ENCODE measurements around the gene LMOD3.

GRCh38 chr3:69058180-69058946 is 64.0 kb downstream of the LMOD3 start:
- TF ChIP-seq POLR2AphosphoS5 (IDR thresholded peaks at IDR 0.05; ENCODE audit: low read depth, low read length) (no peak), TAF1 (IDR thresholded peaks at IDR 0.05; ENCODE audit: borderline replicate concordance, insufficient read depth, low read length) (no peak), SIN3A (IDR thresholded peaks at IDR 0.05; ENCODE audit: borderline replicate concordance, insufficient read depth, low read length) (no peak)
- TF ChIP-seq, protein P1, sequence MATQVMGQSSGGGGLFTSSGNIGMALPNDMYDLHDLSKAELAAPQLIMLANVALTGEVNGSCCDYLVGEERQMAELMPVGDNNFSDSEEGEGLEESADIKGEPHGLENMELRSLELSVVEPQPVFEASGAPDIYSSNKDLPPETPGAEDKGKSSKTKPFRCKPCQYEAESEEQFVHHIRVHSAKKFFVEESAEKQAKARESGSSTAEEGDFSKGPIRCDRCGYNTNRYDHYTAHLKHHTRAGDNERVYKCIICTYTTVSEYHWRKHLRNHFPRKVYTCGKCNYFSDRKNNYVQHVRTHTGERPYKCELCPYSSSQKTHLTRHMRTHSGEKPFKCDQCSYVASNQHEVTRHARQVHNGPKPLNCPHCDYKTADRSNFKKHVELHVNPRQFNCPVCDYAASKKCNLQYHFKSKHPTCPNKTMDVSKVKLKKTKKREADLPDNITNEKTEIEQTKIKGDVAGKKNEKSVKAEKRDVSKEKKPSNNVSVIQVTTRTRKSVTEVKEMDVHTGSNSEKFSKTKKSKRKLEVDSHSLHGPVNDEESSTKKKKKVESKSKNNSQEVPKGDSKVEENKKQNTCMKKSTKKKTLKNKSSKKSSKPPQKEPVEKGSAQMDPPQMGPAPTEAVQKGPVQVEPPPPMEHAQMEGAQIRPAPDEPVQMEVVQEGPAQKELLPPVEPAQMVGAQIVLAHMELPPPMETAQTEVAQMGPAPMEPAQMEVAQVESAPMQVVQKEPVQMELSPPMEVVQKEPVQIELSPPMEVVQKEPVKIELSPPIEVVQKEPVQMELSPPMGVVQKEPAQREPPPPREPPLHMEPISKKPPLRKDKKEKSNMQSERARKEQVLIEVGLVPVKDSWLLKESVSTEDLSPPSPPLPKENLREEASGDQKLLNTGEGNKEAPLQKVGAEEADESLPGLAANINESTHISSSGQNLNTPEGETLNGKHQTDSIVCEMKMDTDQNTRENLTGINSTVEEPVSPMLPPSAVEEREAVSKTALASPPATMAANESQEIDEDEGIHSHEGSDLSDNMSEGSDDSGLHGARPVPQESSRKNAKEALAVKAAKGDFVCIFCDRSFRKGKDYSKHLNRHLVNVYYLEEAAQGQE (IDR thresholded peaks at IDR 0.05; ENCODE audit: insufficient read depth in 1 of 2, low read depth in 2 of 2, low read length in 2 of 2) = no peak

Measured in PFSK-1 (cell line).